Measurements from ENCODE around the gene EPHA5. TPM values are rescaled to one million over a fixed set of nuclear protein-coding genes. Genes with fewer than 3 reads are reported as not detected.

Gene EPHA5
- total RNA-seq, 4 donors from 2014 or later, result 0.23 to 0.58 (median 0.37) TPM

DNA sequence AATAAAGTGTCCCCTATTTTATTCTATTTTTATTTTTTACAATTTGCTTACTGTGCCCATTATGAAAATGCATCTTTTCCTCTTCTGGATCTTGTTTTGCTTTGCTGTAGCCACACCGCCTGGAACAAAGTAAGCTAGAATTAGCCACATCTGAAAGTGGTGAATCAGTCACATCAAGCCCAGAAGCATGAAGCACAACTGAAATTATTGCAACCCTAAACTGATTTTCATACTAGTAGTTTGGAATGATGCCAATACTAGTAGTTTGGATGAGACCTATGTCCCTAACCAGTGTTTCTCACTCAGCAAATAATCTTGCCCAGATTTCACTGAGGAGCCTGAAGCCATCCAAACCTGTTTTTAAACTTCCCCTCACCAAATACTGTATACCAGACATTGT, 303.0 kb downstream of the EPHA5 start:
- TF ChIP-seq EP300 (IDR thresholded peaks at IDR 0.05) (no peak), POLR2A (IDR thresholded peaks at IDR 0.05; ENCODE audit: low read depth) (no peak)
- TF ChIP-seq, protein P1, sequence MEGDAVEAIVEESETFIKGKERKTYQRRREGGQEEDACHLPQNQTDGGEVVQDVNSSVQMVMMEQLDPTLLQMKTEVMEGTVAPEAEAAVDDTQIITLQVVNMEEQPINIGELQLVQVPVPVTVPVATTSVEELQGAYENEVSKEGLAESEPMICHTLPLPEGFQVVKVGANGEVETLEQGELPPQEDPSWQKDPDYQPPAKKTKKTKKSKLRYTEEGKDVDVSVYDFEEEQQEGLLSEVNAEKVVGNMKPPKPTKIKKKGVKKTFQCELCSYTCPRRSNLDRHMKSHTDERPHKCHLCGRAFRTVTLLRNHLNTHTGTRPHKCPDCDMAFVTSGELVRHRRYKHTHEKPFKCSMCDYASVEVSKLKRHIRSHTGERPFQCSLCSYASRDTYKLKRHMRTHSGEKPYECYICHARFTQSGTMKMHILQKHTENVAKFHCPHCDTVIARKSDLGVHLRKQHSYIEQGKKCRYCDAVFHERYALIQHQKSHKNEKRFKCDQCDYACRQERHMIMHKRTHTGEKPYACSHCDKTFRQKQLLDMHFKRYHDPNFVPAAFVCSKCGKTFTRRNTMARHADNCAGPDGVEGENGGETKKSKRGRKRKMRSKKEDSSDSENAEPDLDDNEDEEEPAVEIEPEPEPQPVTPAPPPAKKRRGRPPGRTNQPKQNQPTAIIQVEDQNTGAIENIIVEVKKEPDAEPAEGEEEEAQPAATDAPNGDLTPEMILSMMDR (IDR thresholded peaks at IDR 0.05), result no peak
- no peak for DNase-seq (ENCODE audit: extremely low spot score)
- Histone ChIP-seq H3K4me3 (no peak overlapping the region), H3K36me3 (no peaks in the 10 kb centered on the region), H3K4me1 (no peaks in the 10 kb centered on the region), H3K27ac (replicated peaks in 1 of 4) (no peak overlapping the region), H3K9me3 (no peaks in the 10 kb centered on the region), H3K27me3 (no peaks in the 10 kb centered on the region)
- 77% methylated on average over 1 of the region's 1 CpG for WGBS
- intact Hi-C loops (cut with DNase I), result no loop called here

DNA sequence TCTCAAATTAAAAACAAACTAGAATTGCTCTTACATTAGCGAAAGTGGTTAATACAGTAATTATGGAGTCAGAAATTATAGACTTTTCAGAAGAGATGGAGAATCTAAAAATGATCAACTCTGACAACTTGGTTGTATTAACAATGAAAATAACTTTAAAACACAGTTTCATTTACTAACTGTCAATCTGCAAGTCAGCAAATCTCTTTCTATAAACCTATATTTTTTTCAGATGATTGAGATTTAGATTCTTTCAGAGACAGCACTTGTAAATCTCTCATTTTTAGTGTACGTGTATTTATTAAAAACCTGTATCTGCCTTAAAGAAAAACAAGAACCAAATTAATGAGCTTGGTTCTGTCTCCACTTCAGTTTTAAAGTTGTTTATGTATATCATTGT, 311.4 kb downstream of the EPHA5 start:
- Histone ChIP-seq H3K27ac (replicated peaks in 1 of 4) (no peak overlapping the region), H3K27me3 (no peaks in the 10 kb centered on the region), H3K36me3 (no peaks in the 10 kb centered on the region), H3K4me3 (no peak overlapping the region), H3K4me1 (no peaks in the 10 kb centered on the region), H3K9me3 (no peaks in the 10 kb centered on the region)
- no peak for DNase-seq (ENCODE audit: extremely low spot score)
- intact Hi-C loops (cut with DNase I), result no loop called here
- 83% methylated on average over 2 of the region's 2 CpGs for WGBS
- no peak for TF ChIP-seq POLR2A (IDR thresholded peaks at IDR 0.05; ENCODE audit: low read depth)
- TF ChIP-seq, protein P1 (IDR thresholded peaks at IDR 0.05), result no peak
- TF ChIP-seq POLR2AphosphoS5 (IDR thresholded peaks at IDR 0.05), result no peak
- TF ChIP-seq EP300 (IDR thresholded peaks at IDR 0.05), result no peak

DNA sequence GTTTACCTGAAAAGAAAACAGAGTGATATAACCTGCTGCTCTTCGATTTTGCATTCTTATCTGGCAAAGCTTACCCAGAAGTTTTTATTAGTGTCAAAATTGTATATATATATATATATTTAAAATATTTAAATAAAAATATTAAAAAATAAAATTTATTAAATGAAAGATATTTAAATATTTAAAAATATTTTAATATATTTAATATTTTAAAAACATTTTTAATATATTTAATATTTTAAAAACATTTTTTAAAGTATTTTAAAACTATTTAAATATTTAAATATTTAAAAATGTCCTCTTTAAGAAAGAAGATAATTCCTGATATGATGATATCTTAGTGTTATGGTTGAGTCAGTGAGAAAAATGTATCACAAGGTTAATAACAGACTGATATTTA, 317.2 kb downstream of the EPHA5 start:
- intact Hi-C loops (cut with DNase I), result no loop called here
- 76% methylated on average over 1 of the region's 1 CpG for WGBS
- no peak for DNase-seq (ENCODE audit: extremely low spot score)
- Histone ChIP-seq H3K9me3 (no peaks in the 10 kb centered on the region), H3K4me1 (no peaks in the 10 kb centered on the region), H3K4me3 (no peak overlapping the region), H3K27me3 (no peaks in the 10 kb centered on the region), H3K27ac (replicated peaks in 1 of 4) (no peak overlapping the region), H3K36me3 (no peaks in the 10 kb centered on the region)
- no peak for TF ChIP-seq POLR2AphosphoS5 (IDR thresholded peaks at IDR 0.05)
- no peak for TF ChIP-seq POLR2A (IDR thresholded peaks at IDR 0.05; ENCODE audit: low read depth)
- TF ChIP-seq EP300 (IDR thresholded peaks at IDR 0.05), result no peak
- TF ChIP-seq, protein P1 (IDR thresholded peaks at IDR 0.05), result no peak

DNA sequence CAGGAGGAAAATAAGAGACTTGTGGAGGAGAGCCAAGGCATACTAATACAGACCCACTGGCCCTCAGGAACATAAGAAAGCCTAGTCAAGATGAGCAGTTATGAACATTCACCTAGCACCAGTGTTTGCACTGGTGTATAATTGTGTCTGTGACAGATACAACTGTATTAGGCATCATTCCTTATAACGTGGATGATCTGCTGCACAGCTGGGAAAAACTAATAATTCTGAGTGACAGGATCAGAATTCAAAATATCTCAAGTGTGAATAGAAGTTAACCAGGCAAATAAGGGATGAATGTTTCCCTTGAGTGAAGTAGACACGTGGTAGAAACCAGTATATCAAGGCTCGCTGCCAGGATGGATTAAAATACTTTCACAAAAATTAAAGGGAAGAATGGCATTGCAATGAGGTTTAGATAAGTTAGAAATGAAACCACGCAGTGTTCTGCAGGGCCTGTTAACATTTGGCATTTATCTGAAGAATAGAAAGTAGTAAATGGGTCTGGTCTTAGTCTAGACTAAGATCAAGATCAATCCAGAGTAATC, 325.9 kb downstream of the EPHA5 start:
- 61% methylated on average over 4 of the region's 4 CpGs for WGBS
- intact Hi-C loops (cut with DNase I), result no loop called here
- no peak for DNase-seq (ENCODE audit: extremely low spot score)
- Histone ChIP-seq H3K27ac (replicated peaks in 1 of 4) (no peak overlapping the region), H3K9me3 (no peaks in the 10 kb centered on the region), H3K36me3 (no peaks in the 10 kb centered on the region), H3K4me3 (no peak overlapping the region), H3K27me3 (no peaks in the 10 kb centered on the region), H3K4me1 (no peaks in the 10 kb centered on the region)
- TF ChIP-seq POLR2A (IDR thresholded peaks at IDR 0.05; ENCODE audit: low read depth), result no peak
- TF ChIP-seq POLR2AphosphoS5 (IDR thresholded peaks at IDR 0.05), result no peak
- no peak for TF ChIP-seq EP300 (IDR thresholded peaks at IDR 0.05)

DNA sequence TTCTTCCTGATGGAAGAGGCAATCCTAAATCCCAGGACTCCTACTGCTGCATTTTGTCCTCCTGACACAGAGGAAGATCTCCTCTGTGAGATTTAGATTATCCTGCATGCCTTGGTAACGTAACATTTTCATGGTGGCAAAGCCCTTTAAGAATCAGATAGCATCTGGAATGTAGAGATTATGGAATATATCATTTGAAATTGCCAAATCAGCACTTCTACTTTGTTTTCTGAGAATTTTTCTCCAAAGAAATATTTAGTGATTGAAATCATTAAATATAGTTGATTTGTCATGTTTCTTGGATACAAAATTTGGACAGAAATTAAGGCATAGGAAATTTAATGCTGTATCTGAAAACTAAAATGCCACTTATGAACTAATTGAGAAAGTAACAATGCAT, 326.9 kb downstream of the EPHA5 start:
- no peak for TF ChIP-seq EP300 (IDR thresholded peaks at IDR 0.05)
- TF ChIP-seq, protein P1 (IDR thresholded peaks at IDR 0.05), result no peak
- TF ChIP-seq POLR2A (IDR thresholded peaks at IDR 0.05; ENCODE audit: low read depth), result no peak
- no peak for TF ChIP-seq POLR2AphosphoS5 (IDR thresholded peaks at IDR 0.05)
- Histone ChIP-seq H3K36me3 (no peaks in the 10 kb centered on the region), H3K9me3 (no peaks in the 10 kb centered on the region), H3K4me3 (no peak overlapping the region), H3K4me1 (no peaks in the 10 kb centered on the region), H3K27ac (replicated peaks in 1 of 4) (no peak overlapping the region), H3K27me3 (no peaks in the 10 kb centered on the region)
- DNase-seq (ENCODE audit: extremely low spot score), result no peak
- intact Hi-C loops (cut with DNase I), result no loop called here
- WGBS, result 70% methylated on average over 1 of the region's 1 CpG
